Measurements from ENCODE around the gene CPM. TPM values are rescaled to one million over a fixed set of nuclear protein-coding genes. Genes with fewer than 3 reads are reported as not detected.

Gene CPM
- total and polyA plus RNA-seq, 2 of the 4 experiments (the other 2 are of a cell fraction) = 2.0 to 8.8 TPM

DNA sequence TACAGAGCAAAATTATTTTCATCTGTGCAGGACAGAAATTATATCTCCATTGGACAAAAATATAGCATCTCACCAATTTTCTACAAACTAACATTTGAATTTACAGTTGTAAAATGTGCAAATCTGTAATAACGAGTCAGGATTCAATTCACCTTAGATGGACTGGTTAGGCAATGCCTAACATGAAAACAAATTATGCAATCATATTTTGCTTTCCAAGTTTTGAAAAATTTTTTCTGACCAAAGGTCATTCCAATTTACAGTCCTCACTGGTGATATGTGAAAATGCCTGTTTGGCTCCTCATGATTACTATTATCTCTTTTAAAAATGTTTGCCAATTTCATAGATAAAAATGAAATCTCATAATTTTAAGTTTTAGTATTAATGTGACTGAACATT, 6.5 kb upstream of the CPM start:
- BruUV-seq (replicated peaks) = no TSS peak
- TF ChIP-seq, protein P1, sequence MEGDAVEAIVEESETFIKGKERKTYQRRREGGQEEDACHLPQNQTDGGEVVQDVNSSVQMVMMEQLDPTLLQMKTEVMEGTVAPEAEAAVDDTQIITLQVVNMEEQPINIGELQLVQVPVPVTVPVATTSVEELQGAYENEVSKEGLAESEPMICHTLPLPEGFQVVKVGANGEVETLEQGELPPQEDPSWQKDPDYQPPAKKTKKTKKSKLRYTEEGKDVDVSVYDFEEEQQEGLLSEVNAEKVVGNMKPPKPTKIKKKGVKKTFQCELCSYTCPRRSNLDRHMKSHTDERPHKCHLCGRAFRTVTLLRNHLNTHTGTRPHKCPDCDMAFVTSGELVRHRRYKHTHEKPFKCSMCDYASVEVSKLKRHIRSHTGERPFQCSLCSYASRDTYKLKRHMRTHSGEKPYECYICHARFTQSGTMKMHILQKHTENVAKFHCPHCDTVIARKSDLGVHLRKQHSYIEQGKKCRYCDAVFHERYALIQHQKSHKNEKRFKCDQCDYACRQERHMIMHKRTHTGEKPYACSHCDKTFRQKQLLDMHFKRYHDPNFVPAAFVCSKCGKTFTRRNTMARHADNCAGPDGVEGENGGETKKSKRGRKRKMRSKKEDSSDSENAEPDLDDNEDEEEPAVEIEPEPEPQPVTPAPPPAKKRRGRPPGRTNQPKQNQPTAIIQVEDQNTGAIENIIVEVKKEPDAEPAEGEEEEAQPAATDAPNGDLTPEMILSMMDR (conservative IDR thresholded peaks at IDR 0.05; ENCODE audit: low read depth, low read length) = no peak
- TF ChIP-seq CEBPB (IDR thresholded peaks at IDR 0.05; ENCODE audit: low read depth, low read length) = 0 out of 2 replicates have a peak, but pooled peaks have one; percentile 12
- TF ChIP-seq, protein P2, sequence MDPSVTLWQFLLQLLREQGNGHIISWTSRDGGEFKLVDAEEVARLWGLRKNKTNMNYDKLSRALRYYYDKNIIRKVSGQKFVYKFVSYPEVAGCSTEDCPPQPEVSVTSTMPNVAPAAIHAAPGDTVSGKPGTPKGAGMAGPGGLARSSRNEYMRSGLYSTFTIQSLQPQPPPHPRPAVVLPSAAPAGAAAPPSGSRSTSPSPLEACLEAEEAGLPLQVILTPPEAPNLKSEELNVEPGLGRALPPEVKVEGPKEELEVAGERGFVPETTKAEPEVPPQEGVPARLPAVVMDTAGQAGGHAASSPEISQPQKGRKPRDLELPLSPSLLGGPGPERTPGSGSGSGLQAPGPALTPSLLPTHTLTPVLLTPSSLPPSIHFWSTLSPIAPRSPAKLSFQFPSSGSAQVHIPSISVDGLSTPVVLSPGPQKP (IDR thresholded peaks at IDR 0.05; ENCODE audit: borderline replicate concordance, low read depth, low read length) = no peak
- ATAC-seq (ENCODE audit: low read depth) = no peak
- Histone ChIP-seq H3K23ac (ENCODE audit: low read depth, low read length) (no peak overlapping the region), H3K4me2 (ENCODE audit: low read depth, low read length) (no peak overlapping the region), H3K36me3 (ENCODE audit: control insufficient read depth, insufficient read depth, low read length) (no peaks in the 10 kb centered on the region), H2AK9ac (replicated peaks; ENCODE audit: low read depth, low read length, poor library complexity) (no peak overlapping the region), H4K20me1 (ENCODE audit: insufficient read depth, low read length) (no peaks in the 10 kb centered on the region), H4K5ac (ENCODE audit: low read depth, low read length) (no peak overlapping the region), H2AFZ (replicated peaks; ENCODE audit: low read length, poor library complexity) (no peak overlapping the region), H2BK15ac (ENCODE audit: low read depth, low read length) (no peak overlapping the region), H3K4me1 (ENCODE audit: control insufficient read depth, insufficient read depth, low read length) (no peaks in the 10 kb centered on the region), H2AK5ac (ENCODE audit: low read depth, low read length) (no peak overlapping the region), H3K56ac (ENCODE audit: extremely low read depth, insufficient read depth, low read length) (no peak overlapping the region), H4K91ac (ENCODE audit: insufficient read depth, low read depth, low read length) (no peak overlapping the region), H3K9me3 (ENCODE audit: control insufficient read depth, insufficient read depth, low read length) (no peaks in the 10 kb centered on the region), H3K27ac (ENCODE audit: insufficient read depth, low read length) (no peak overlapping the region), H3K4ac (ENCODE audit: low read depth, low read length) (no peak overlapping the region), H3K9ac (ENCODE audit: low read depth, low read length) (no peak overlapping the region), H3K4me3 (ENCODE audit: insufficient read depth, low read depth, low read length) (no peak overlapping the region), H2BK20ac (ENCODE audit: low read depth, low read length) (no peak overlapping the region), H4K8ac (ENCODE audit: low read depth in 2 of 2, low read length in 2 of 2) (no peak overlapping the region), H3K79me1 (ENCODE audit: low read depth in 1 of 2, low read length in 2 of 2) (no peaks in the 10 kb centered on the region), H3K27me3 (ENCODE audit: control insufficient read depth, insufficient read depth, low read length) (peaks cover 2% of the 10 kb centered on the region), H3K14ac (replicated peaks; ENCODE audit: low read depth, low read length) (no peak overlapping the region), H3K9me1 (ENCODE audit: insufficient read depth, low read length) (no peaks in the 10 kb centered on the region), H2BK5ac (ENCODE audit: low read depth, low read length, poor library complexity, severe bottlenecking) (no peak overlapping the region), H2BK120ac (ENCODE audit: low read depth, low read length) (no peak overlapping the region), H3K18ac (ENCODE audit: low read depth, low read length) (no peak overlapping the region)
- ChIA-PET POLR2A (ENCODE audit: unreplicated experiment) (no interaction called here), CTCF (no interaction called here)
- WGBS, 2 experiments (ENCODE audit: extremely low coverage in 2 of 2, insufficient read length in 1 of 2) = no CpG with 5 or more reads among the region's 1 CpG
- DNase-seq = no peak
- dilution Hi-C loops (cut with HindIII; ENCODE audit: low sequenced_read_pairs, unreplicated experiment) = no loop called here
- in situ Hi-C loops (cut with MboI; ENCODE audit: low sequenced_read_pairs) = no loop called here
- intact Hi-C loops (cut with micrococcal nuclease) = no loop called here
